GM19025 (cell line): Measurements from ENCODE around the gene IKBKG.
"Not testable (repeated sequence)": the region's sequence is repeated elsewhere in the genome, so short reads cannot be mapped to it uniquely, and the experiment has no call there.

Experiments used
- ATAC-seq: cut with Tn5 transposase; IDR thresholded peaks from one replicate; pipeline ENCODE4 v1.9.1; 2021; ENCODE audit warnings: mild to moderate bottlenecking, low read depth, moderate library complexity; ENCODE audit not compliant: unreplicated experiment

IKBKG gene

DNA sequence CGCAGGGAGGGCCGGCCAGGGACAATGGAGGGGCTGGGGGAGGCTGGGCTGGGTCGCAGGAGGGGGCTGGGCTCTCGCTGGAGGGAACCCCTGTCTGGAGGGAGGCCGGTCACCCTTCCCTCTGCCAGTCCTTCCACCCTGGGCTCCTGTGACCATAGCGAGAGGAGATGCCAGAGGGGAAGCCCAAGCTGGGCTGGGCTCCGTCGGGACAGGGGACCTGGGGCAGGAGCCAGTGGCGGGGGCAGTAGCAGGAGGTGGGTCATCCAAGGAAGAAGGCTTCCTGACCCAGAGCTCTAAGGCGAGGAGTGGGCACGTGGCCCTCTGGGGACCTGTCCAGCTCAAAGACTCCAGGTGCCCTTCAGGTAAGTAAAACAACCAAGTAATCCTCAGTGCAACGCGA, 54.8 kb downstream of the IKBKG start:
- no peak for ATAC-seq

DNA sequence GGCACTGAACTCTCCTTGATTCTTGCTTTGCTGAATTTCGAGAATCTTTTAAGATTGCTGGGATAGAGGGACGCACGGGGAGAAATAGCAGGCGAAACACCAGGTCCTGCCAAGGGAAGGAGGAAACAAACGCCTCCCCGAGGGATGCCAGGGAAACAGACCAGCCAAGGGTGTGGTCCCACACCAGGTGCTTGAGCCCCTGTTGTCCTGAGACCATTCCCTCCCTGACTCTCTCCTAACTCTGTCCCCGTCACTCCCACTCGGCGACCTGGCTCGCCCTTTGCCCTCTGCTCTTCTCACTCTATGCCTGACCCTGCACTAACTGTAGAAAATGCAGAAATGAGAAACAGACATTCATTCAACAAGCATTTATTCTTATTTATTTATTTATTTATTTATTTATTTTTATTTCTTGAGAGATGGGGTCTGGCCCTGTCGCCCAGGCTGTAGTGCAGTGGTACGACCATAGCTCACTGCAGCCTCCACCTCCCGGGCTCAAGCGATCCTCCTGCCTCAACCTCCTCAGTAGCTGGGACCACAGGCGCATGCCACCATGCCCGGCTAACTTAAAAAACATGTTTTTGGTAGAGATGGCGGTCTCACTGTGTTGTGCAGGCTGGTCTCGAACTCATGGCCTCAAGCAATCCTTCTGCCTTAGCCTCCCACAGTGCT, 55.5 kb downstream of the IKBKG start:
- no peak for ATAC-seq

DNA sequence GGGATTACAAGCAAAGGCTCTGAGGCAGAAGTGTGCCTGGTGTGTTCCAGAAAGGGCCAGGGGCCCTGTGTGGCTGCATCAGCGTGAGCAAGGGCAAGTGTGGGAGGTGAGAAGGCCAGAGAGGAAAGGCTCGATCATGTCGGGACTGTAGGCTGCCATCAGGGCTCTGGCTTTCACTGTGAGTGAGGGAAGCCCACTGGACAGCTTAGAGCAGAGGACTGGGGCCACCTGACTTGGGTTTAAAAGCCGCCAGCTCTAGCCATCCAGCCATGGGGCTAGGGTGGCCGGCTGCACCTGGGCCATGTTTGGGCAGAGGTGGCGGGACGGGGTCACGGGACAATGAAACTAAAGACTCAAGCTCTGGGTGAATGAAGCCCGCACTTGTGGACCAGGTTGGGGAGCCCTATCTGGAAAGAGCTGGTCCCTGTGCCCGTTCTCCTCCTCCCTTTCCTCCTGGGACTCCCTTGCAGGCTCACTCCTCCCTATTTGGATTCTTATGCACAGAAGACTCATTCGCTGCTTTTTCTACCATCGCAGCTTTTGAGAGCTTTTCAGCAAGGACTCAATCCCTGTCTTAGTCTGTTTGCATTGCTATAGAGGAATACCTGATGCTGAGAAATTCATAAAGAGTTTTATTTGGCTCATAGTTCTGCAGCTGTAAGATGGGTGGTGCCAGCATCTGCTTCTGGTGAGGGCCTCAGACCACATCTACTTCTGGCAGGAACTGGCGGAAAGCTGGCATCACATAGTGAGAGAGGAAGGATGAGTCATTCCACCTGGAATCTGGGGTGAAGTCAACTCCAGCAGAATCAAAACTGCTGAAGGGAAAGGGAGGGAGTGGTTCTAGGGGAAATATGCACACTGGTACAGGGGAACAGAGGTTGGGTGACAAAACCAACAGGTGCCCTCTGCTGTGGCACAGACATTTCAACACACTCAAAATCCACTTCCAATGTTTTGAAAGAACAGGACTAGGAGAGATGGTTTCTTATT, 56.3 kb downstream of the IKBKG start:
- ATAC-seq = no peak

DNA sequence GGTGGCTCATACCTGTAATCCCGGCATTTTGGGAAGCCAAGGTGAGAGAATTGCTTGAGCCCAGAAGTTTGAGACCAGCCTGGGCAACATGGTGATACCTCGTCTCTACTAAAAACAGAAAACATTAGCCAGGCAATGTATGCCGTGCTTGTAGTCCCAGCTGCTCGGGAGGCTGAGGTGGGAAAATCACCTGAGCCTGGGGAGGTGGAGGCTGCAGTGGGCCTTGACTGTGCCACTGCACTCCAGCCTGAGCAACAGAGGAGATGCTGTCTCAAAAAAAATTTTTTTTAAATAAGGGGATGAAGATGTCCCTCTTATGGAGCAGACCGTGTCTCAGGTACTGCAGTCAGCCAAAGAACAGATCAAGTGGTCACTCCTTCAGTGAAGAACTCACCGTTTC, 58.1 kb downstream of the IKBKG start:
- no peak for ATAC-seq

DNA sequence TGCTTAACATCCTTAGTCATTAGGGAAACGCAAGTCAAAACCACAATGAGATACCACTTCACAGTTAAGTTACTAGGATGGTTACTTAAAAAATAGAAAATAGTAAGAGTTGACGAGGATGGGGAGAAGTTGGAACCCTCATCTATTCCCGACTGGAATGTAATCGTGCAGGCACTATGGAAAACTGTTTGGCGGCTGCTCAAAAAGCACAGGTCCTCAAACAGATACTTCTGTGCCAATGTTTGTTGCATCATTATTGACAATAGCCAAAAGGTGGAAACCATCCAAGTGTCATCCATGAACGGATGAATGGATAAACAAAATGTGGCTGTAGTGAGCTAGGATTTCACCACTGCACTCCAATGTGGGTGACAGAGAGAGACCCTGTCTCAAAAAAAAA, 60.0 kb downstream of the IKBKG start:
- ATAC-seq = no peak

DNA sequence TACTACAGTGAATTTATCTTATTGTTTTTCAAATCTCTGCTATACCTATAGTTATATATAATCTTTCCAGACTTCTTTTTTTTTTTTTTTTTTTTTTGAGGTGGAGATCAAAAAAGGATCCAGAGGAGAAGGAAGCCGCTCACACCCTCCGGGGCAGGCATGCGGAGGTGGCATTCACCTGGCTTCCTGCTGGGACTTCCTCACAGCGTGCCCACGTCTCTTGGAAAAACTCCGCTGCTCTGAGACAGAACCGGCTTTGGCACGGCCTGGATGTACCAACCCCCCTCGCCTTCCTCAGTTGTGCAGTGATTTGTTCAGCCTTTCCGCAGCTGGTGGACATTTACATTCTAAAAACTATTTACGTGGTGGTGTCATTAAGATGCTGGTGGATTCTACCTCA, 60.6 kb downstream of the IKBKG start:
- not testable (repeated sequence) for ATAC-seq

DNA sequence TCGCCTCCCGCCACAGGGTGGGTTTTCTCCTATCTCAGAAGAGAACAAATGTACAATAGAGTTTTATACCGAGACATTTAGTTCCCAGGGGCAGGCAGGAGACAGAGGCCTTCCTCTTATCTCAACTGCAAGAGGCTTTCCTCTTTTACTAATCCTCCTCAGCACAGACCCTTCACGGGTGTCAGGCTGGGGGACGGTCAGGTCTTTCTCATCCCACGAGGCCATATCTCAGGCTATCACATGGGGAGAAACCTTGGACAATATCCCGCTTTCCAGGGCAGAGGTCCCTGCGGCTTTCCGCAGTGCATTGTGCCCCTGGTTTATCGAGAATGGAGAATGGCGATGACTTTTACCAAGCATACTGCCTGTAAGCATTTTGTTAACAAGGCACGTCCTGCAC, 61.4 kb downstream of the IKBKG start:
- ATAC-seq = not testable (repeated sequence)

DNA sequence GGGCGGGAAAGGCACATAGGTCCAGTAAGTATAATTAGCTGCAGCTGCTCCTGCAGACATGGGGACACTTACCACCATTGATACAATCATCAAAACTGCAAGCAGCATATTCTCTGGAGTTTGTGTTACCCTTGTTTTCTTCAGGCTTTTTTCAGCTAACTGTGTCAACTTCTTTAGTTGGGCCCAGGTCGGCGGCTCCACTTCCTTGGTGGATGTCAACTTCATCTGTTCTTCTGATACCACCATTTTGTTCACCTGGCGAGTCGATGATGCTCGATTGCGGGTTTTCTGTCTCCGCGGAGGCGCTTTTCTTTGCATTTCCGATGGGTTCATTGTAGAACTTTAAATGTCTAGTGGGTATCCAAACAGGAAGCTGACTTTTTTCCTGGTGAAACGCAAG, 63.7 kb downstream of the IKBKG start:
- ATAC-seq = not testable (repeated sequence)

DNA sequence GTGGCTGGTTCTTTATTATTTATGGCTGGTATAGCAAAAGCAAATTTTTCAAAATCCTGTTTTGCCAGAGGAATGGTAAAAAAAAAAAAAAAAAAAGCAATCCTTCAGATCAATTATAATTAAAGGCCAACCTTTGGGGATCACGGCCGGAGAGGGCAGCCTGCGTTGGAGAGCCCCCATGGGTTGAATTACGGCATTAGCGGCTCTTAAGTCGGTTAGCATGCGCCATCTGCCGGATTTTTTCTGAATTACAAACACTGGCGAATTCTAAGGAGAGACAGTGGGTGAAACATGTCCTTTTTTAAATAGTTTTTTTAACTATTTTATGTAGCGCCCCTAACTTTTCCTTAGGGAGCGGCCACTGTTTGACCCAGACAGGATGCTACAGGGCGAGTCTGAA, 66.2 kb downstream of the IKBKG start:
- not testable (repeated sequence) for ATAC-seq
